Activated CD4-positive, alpha-beta memory T cell treated with anti-CD3 and anti-CD28 coated beads, Interleukin-2, amount 10 ng/mL, durations not matched to agents 7 days and 5 days (primary cell): ENCODE results near the gene DTX3L. TPM values are rescaled to one million over a fixed set of nuclear protein-coding genes. Genes with fewer than 3 reads are reported as not detected.

Experiments
- CTCF ChIA-PET: fragments of 350-600 bp; sonication (Branson Sonifier 250); formaldehyde crosslinking; loops from one replicate; lab custom pipeline; 2021; ENCODE audit warnings: antibody characterized with exemption, inconsistent platforms; lab: Charles Lee
- POLR2A ChIA-PET: fragments of 350-600 bp; sonication (Branson Sonifier 250); formaldehyde crosslinking; loops from one replicate; lab custom pipeline; 2021; ENCODE audit warnings: antibody characterized with exemption; lab: Charles Lee
- DNase-seq: peaks from one replicate; pipeline ENCODE4 v3.0.0-alpha.2; 2020
- H3K27ac Mint-ChIP-seq: one replicate; pipeline ENCODE4 v1.8.0; 2021; ENCODE audit warnings: mild to moderate bottlenecking, mixed read lengths
- H3K27me3 Mint-ChIP-seq: one replicate; pipeline ENCODE4 v1.8.0; 2021; ENCODE audit warnings: mixed read lengths
- H3K36me3 Mint-ChIP-seq: one replicate; pipeline ENCODE4 v1.8.0; 2021; ENCODE audit warnings: low read depth, mixed read lengths
- H3K4me1 Mint-ChIP-seq: one replicate; pipeline ENCODE4 v1.8.0; 2021; ENCODE audit warnings: mixed read lengths
- H3K4me3 Mint-ChIP-seq: one replicate; pipeline ENCODE4 v1.8.0; 2021; ENCODE audit warnings: mild to moderate bottlenecking, mixed read lengths
- H3K9me3 Mint-ChIP-seq: one replicate; pipeline ENCODE4 v1.8.0; 2021; ENCODE audit warnings: mixed read lengths
- total RNA-seq, 2 experiments: library from RNA; stranded (reverse); gene quantifications; one replicate each; pipeline ENCODE4 v1.2.3, GENCODE V29; 2021

The DTX3L gene
- total RNA-seq, 2 experiments from 2014 or later = 135 to 144 TPM

DNA sequence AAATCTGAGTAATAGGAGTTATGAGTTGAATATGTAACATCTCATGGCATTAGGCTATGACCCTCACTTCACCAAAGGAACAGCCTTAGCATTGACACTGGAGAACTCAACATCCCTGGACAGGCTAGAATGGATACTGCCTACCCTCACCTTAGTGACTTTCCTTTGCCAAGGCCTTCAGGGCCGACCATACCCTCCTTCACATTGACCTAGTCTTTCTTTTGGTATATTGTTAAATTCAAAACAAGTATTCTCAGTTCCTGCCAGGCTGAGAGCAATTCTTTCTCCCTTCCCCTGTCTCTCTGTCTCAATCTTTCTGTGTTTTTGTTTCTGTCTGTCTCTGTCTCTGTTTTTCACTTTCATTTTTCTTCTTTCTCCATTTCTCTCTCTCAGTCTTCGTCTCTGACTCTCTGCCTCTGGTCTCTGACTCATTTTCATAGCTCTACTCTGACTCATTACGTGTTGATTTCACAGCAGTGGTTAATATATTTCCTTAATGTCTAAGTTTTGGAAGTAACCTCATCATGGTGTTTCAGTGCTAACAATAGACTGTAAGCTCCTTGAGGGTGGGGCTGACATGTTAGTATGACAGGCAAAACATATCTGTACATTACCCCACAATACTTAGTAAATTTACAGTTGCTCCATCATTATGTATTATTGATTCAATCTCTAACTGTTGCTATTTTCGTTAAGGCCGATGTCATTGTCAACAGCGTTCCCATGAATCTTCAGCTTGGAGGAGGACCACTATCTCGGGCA is 45.8 kb downstream of the DTX3L start:
- Mint-ChIP-seq H3K9me3 (peaks cover 19% of the 10 kb centered on the region), H3K4me1 (peaks cover 23% of the 10 kb centered on the region), H3K27me3 (no peaks in the 10 kb centered on the region), H3K4me3 (peak overlapping the region; percentile 48), H3K36me3 (peaks cover 69% of the 10 kb centered on the region), H3K27ac (peak overlapping the region; percentile 83)
- ChIA-PET CTCF (interaction anchor here (1.2 kb wide), 2 partner anchors 48 to 70 kb away, joined by 5 read pairs; partner anchors contain the start of gene PARP14), POLR2A (interaction anchor here (0.6 to 1.3 kb wide), 5 partner anchors 23 to 45 kb away, joined by 3 to 8 read pairs (median 3); partner anchors contain the start of genes DTX3L and PARP9)
- peak; percentile 17 for DNase-seq

- H3K36me3 Mint-ChIP-seq = peaks cover 78% of the 10 kb centered on the region
- DNase-seq = no peak
- peaks cover 19% of the 10 kb centered on the region for H3K9me3 Mint-ChIP-seq
- H3K27ac Mint-ChIP-seq = no peak overlapping the region
- no peaks in the 10 kb centered on the region for H3K27me3 Mint-ChIP-seq
- ChIA-PET CTCF (interaction anchor here (1.1 to 1.3 kb wide), 2 partner anchors 34 to 50 kb away, joined by 3 to 4 read pairs; no protein-coding TSS in a partner anchor), POLR2A (interaction anchor here (1.0 kb wide), 2 partner anchors 49 to 99 kb away, joined by 3 read pairs; partner anchors contain the start of genes DTX3L and PARP9)
- no peak overlapping the region for H3K4me3 Mint-ChIP-seq
- H3K4me1 Mint-ChIP-seq = peaks cover 23% of the 10 kb centered on the region
Measured at GRCh38 chr3:122612696-122613095, 48.6 kb downstream of the DTX3L start.

DNA sequence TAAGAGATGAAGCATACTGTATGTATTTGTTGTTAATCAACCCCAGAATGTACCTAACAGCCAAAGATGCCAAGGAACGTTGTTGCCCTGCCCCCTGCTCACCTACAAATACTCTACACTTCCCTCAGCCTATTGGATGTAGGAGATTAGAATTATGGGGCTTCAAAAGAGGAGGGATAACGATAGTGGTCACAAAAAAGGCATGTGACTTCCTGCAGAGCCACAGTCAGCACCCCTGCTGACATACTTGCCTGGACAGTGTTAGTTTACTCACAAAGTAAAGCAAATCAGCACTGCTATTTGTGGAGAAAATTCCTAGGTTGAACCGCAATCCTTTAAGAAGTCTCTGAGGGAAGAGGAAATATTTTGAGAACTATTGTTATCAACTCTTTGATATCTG is 51.2 kb downstream of the DTX3L start:
- no peak for DNase-seq
- peaks cover 16% of the 10 kb centered on the region for H3K9me3 Mint-ChIP-seq
- POLR2A ChIA-PET = no interaction called here
- peaks cover 8% of the 10 kb centered on the region for H3K4me1 Mint-ChIP-seq
- H3K36me3 Mint-ChIP-seq = peaks cover 80% of the 10 kb centered on the region
- H3K27me3 Mint-ChIP-seq = no peaks in the 10 kb centered on the region
- CTCF ChIA-PET = no interaction called here
- no peak overlapping the region for H3K27ac Mint-ChIP-seq
- H3K4me3 Mint-ChIP-seq = no peak overlapping the region

DNA sequence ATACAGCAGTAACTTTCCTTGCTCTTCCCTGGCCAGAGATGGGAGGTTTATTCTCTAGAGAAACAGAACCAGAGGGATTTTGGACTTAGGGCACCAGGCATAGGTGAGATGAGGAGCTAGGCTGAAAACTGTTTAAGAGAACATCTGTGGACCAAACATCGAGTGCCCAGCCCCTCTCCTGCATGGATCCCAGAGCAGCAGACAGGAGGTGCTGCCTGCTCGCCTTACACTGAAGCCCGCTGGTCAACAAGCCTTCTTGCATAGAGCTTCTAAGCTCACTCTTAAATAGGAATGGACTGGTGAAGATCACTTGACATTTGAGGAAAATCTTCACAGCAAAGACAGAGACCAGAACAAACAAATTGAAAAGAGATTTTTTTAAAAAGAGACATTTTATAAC is 54.5 kb downstream of the DTX3L start:
- Mint-ChIP-seq H3K4me3 (no peak overlapping the region), H3K27me3 (no peaks in the 10 kb centered on the region), H3K36me3 (peaks cover 77% of the 10 kb centered on the region), H3K9me3 (no peaks in the 10 kb centered on the region), H3K27ac (no peak overlapping the region), H3K4me1 (peaks cover 3% of the 10 kb centered on the region)
- ChIA-PET CTCF (interaction anchor here (1.5 kb wide), 1 partner anchor 61 kb away, joined by 4 read pairs; no protein-coding TSS in a partner anchor), POLR2A (no interaction called here)
- no peak for DNase-seq

DNA sequence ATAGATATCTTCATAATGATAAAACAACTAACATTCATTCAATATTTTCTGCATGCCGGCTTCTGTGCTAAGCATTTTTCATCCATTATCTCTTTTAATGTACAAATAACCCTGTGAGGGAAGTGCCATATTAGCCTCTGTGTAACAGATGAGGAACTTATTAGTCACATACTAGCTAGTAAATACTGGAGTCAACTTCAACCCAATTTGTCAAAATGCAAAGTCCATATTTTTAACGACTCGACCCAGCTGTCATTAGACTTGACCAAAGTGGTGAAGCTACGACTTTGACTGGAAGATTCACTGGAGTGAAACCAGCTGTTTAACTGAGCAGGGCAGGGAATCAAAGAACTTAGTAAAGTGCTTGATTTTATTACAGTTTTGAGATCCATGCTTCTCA is 54.9 kb downstream of the DTX3L start:
- ChIA-PET CTCF (interaction anchor here (1.5 kb wide), 1 partner anchor 61 kb away, joined by 4 read pairs; no protein-coding TSS in a partner anchor), POLR2A (no interaction called here)
- Mint-ChIP-seq H3K4me3 (no peak overlapping the region), H3K27ac (no peak overlapping the region), H3K27me3 (no peaks in the 10 kb centered on the region), H3K36me3 (peaks cover 80% of the 10 kb centered on the region), H3K4me1 (peaks cover 3% of the 10 kb centered on the region), H3K9me3 (no peaks in the 10 kb centered on the region)
- DNase-seq = no peak

DNA sequence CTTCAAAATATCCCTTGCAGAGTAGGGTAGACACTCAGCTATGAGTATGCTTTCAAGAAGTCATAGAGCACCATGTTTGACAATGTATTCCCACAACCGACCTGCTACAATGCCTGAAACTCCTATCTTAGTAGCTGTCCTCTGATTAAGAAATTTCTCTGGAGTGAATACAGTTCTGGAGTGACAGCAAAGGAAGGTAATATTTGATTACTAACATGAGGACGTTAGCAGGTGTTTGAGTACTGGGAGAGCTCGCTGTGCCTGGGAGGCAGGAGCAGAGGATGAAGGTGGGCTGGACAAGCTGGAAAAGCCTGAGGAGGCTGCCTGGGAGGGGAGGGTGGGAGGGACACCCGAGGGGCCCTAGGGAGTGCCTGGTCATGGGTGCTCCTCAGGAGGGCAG is 56.3 kb downstream of the DTX3L start:
- Mint-ChIP-seq H3K4me1 (peaks cover 3% of the 10 kb centered on the region), H3K27me3 (no peaks in the 10 kb centered on the region), H3K9me3 (no peaks in the 10 kb centered on the region), H3K4me3 (no peak overlapping the region), H3K27ac (no peak overlapping the region), H3K36me3 (peaks cover 74% of the 10 kb centered on the region)
- no peak for DNase-seq
- ChIA-PET POLR2A (interaction anchor here (1.4 kb wide), 1 partner anchor 63 kb away, joined by 3 read pairs; no protein-coding TSS in a partner anchor), CTCF (interaction anchor here (1.5 kb wide), 1 partner anchor 59 kb away, joined by 4 read pairs; no protein-coding TSS in a partner anchor)

DNA sequence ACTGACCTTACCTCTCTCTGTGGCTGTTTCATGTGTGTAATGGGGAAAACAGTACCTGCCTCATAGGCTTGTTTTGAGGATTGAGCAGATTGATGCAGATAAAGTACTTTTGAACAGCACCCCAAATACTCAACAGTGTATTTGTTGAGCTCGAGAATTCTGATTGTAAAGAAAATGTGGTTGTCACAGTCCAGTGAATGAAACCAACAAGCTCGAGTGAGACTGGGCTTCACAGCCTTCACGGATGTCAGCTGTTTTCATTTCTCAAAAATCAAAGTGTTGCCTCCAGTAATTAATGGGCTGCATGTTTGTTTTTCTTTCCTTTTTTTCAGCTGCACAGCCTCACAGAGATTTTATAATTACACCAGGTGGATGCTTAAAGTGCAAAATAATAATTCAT is 57.0 kb downstream of the DTX3L start:
- ChIA-PET POLR2A (interaction anchor here (1.4 kb wide), 1 partner anchor 64 kb away, joined by 3 read pairs; no protein-coding TSS in a partner anchor), CTCF (no interaction called here)
- DNase-seq = no peak
- H3K27me3 Mint-ChIP-seq = no peaks in the 10 kb centered on the region
- no peaks in the 10 kb centered on the region for H3K9me3 Mint-ChIP-seq
- H3K4me1 Mint-ChIP-seq = peaks cover 3% of the 10 kb centered on the region
- no peak overlapping the region for H3K4me3 Mint-ChIP-seq
- H3K27ac Mint-ChIP-seq = no peak overlapping the region
- H3K36me3 Mint-ChIP-seq = peaks cover 73% of the 10 kb centered on the region

DNA sequence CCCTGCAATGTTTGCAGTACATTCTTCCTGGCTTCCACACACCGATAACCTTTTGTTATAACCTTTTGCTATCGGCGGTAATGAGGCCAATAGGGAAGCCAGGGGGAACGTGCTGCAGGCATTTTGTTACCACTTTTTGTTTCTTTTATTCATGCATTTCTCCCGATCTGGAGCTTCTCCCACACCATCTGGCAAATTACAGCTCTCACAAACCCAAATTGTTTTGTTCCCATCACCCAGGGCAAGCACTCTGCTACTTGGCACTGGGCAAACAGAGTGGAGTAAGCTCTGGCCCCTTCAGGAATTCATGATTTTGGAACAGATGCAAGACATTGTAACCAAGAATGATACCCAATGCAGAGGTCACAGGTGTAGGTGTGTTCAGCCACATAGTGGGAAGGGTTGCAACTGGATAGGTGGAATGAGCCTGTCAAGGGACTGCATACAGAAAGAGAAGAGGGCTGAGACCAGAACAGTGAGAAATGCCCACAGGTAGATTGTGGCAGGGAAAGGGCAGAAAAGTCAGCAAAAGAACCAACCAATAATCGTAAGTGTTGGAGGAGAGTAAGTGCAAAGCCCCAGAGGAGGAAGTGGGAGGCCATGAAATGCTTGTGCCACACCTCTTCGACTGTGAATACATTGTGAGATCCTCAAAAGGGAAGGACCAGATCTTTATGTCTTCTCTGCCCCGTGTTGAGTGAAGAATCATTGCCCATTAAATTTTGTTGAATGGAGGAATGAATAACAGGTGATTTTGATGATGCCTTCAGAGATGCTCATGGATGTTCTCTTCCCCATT is 59.1 kb downstream of the DTX3L start:
- H3K9me3 Mint-ChIP-seq = no peaks in the 10 kb centered on the region
- peaks cover 3% of the 10 kb centered on the region for H3K4me1 Mint-ChIP-seq
- CTCF ChIA-PET = no interaction called here
- peaks cover 80% of the 10 kb centered on the region for H3K36me3 Mint-ChIP-seq
- no peak overlapping the region for H3K4me3 Mint-ChIP-seq
- no peaks in the 10 kb centered on the region for H3K27me3 Mint-ChIP-seq
- POLR2A ChIA-PET = no interaction called here
- DNase-seq = no peak
- no peak overlapping the region for H3K27ac Mint-ChIP-seq

Other genes starting within 250 kb of the DTX3L start
- not detected for gene CSTA, start 239.1 kb upstream of the DTX3L start, total RNA-seq
- gene MIX23, start 181.1 kb upstream of the DTX3L start, total RNA-seq = 10 to 100 TPM; 29.0 to 35.1 TPM
- 10 to 100 TPM; 74.5 to 77.5 TPM for gene FAM162A, start 180.2 kb upstream of the DTX3L start, total RNA-seq
- 1 to 10 TPM; 5.5 to 5.7 TPM for gene WDR5B, start 148.3 kb upstream of the DTX3L start, total RNA-seq
- gene KPNA1, start 49.4 kb upstream of the DTX3L start, total RNA-seq = 10 to 100 TPM; 41.8 to 45.8 TPM
- gene PARP9, start within 50 bp of the DTX3L start, total RNA-seq = 100 to 1,000 TPM; 151 to 157 TPM
- 10 to 100 TPM; 47.2 to 48.2 TPM for gene PARP15, start 13.3 kb downstream of the DTX3L start, total RNA-seq
- 100 to 1,000 TPM; 132 to 140 TPM for gene PARP14, start 116.5 kb downstream of the DTX3L start, total RNA-seq
- gene HSPBAP1, start 229.5 kb downstream of the DTX3L start, total RNA-seq = 1 to 10 TPM; 5.6 to 6.2 TPM
- 1 to 10 TPM; 2.4 TPM for gene SLC49A4, start 230.7 kb downstream of the DTX3L start, total RNA-seq